HG03575 (cell line): ENCODE data around the gene VPS41.

ENCODE experiments used
- ATAC-seq: cut with Tn5 transposase; IDR thresholded peaks from one replicate; pipeline ENCODE4 v1.9.1; 2021; ENCODE audit not compliant: unreplicated experiment, insufficient number of reproducible peaks, low FRiP score; ENCODE audit errors: extremely low read depth

Gene VPS41

DNA sequence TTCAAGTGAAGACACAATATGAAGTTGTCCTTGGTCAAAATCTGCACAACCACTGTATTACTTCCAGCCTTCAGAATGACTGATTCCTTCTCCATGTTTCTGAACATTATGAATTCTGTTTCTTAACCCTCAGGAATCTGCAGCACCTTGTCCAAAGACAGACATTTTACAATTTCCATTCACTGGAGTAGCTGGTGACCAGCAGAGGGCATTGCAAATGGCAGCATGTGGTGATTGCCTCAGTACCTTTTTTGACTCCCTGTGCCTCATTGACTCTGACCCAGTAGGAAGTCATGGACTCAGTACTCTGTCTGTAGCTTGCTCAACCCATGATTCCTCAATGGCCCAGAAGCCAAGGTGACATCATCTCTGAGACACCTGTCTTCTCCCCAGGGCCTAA lies 879 bp upstream of the VPS41 start:
- no peak for ATAC-seq

DNA sequence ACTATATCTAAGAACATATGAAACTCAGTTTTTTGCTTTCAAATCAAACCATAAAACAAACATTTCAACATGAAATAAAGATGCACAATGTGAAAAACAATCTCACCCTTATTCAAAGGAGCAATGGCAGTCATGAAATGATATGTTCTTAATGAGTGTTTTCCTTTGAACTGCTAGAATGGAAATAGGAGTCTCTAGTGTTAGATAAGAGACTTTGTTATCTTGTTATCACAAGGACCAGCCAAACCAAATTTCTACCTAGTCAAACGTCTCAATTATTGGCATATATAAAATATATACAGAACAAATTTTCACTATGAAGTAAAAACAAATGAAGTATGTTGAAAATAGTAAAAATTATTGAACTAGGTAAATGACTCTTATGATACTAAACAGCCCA lies 1.2 kb downstream of the VPS41 start:
- ATAC-seq, result no peak

DNA sequence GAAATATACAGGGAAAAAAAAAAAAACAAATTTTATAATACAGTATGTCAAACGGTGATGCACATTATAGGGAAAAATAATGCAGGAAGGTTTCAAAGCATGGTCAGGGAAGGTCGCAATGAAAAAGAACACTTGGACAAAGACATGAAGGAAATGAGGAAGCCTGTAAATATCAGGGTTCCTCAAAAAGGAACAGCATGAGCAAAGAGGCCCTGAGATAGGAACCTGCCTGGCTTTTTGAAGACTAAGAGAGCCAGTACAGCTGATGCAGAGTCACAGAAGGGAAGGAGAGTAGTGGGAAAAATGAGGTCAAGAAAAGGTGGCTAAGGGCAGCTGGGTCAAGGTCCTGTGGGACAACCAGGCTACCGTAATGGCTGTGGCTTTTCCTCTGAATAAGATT lies 1.9 kb downstream of the VPS41 start:
- no peak for ATAC-seq

DNA sequence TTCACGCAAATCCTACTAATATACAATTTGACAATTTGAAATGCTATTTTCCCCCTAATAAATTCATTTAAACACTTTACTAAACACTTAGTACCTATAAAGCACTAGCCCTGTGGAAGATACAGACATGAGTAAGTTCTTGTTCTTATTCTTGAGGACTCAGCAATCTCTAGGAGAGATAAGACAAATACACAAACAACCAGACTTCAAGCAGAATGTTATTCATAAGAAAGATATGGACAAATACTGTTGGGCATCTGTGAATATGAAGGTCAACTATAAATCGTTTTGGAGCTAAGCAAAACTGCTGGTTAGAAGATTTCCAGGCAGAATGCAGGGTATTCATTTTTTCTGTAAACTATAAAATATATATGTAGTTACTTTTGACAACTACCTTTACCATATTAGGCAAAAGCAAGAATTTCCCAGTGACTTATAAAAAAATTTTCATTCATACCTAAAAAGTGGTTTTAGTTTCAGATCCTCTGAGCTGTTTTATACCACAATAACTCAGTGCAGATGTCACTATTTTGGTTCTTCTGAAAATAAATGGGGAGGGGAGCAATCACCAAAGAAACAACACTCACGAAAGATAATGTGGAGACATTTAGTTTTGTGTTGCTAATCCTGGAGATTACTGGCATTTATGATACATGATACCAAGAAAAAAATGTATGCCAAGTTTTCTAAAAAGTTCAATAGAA lies 3.8 kb downstream of the VPS41 start:
- peak; percentile 46 for ATAC-seq

DNA sequence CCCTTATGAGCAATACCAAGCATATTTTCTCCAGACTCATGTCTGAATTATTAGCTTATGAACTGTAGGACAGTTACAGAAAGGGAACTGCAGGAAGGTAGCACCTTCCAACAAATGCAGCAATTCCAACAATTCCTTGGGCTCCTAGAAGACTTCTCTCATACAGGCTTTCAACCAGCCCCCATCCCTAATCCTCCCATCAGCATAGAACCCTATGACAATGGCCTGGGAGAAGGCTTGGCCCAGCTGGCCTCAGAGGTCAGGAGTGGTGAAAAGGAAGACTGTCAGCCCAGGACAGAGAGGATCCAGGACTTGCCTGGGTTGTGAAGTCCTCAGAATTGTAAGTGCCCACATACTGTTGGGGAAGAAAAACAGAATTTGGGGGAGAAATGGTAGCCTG lies 5.9 kb downstream of the VPS41 start:
- no peak for ATAC-seq

DNA sequence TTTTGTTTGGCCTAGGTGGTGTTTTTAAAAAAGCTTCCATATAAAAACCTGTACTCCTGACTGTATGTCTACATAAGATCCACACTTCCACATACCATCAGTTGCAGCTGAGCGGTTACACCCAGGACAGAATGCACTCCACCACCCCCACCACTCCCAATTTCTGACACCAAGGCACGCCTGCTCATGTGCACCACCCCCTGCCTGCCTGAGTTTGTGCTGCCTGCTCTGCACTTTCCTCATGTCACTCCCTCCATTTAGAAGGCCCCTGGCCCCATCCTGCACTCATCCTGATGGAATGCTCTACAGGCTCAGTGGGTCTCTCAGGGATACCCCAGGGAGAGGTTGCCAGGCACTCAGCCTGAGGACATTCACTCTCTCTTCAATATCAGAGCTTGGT lies 6.5 kb downstream of the VPS41 start:
- no peak for ATAC-seq

DNA sequence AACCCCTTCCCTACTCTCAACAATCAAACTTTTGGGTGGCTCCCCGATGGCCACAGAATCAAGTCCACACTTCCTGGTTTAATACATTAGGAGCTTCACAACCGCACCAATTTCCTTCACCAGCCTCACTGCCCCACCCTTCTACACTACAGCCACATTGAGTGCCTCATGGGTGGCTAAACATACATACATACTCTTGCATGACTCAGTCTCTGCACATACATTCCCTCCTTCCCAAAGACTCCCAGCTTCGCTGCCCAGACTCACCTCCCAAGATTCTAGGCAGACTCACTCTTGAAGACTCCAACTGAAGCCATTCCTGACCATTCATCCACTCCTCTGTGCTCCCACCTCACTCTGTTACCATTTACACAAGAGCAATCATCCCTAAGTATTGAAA lies 15.9 kb downstream of the VPS41 start:
- no peak for ATAC-seq

DNA sequence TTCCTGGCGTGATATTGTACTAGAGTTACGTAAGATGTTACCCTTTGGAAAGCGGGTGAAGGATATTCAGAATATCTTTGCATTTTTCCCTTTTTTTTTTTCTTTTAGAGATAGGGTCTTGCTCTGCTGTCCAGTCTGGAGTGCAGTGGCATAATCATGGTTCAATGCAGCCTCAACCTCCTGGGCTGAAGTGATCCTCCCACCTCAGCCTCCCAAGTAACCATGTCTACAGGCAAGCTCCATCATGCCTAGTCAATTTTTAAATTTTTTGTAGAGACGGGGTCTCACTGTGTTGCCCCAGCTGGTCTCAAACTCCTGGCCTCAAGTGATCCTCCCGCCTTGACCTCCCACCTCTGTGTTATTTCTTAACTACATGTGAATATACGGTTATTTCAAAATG lies 18.4 kb downstream of the VPS41 start:
- ATAC-seq, result no peak

DNA sequence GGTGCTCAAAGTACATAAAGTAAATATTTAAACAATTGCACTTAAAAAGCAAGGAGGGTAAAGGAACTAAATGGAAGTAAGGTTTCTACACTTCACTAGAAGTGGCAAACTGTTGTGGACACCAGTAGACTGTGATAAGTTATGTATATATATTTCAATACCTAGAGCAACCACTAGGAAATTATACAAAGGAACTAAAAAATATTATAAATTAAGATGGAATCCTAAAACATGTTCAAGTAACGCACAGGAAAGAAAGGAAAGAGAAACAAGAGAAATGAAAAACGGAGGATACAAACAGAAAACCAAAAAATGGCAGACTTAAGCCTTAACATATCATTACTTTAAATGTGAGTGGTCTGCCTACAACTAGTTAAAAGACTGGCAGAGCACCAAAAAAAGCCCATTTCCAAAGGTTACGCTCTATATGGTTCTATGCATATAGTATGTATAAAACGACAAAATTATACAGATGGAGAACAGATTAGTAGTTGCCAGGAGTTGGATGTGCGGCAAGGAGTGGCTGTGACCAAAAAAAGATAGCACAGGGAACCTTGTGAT lies 19.0 kb downstream of the VPS41 start:
- no peak for ATAC-seq

DNA sequence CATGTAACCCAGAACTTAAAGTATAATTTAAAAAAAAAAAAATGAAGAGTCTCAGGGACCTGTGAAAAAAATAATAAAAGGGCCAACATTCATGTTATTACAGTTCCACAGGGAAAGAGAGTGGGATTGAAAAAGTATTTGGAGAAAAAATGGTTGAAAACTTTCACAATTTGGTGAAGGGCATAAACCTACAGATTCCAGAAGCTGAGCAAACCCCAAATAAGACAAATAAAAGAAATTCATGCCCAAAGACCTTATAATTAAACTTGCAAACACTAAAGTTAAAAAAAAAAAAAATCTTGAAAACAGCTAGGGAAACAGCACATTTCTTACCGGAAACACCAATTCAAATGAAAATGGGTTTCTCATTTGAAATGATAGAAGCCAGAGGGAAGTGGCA lies 19.9 kb downstream of the VPS41 start:
- no peak for ATAC-seq

DNA sequence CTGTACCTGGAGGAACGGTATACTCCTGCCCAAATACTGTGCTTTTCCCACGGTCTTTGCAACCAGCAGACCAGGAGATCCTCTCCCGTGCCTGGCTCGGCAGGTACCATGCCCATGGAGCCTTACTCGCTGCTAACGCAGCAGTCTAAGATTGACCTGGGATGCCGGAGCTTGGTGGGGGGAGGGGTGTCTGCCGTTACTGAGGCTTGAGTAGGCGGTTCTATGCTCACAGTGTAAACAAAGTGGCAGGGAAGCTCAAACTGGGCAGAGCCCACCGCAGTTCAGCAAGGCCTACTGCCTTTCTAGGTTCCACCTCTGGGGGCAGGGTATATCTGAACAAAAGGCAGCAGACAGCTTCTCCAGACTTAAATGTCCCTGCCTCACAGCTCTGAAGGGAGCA lies 22.7 kb downstream of the VPS41 start:
- ATAC-seq, result no peak

DNA sequence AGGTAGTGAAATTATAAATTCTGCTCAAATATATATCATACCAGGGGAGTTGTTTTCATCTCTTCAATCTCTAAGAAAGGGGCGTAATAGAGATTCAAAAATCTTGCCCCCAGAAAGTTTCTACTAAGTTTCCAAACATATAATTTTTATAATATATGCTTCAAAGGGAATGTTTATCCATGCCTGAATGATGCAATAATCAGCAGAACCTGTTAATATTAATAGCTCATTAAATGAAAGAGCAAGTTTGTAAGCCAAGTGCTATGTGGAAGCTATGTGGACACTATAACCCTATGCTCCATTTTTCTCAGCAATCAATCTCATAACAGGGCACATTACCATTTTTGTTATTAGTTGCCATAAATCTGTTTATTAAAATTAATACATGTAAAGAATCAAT lies 25.3 kb downstream of the VPS41 start:
- ATAC-seq, result no peak

DNA sequence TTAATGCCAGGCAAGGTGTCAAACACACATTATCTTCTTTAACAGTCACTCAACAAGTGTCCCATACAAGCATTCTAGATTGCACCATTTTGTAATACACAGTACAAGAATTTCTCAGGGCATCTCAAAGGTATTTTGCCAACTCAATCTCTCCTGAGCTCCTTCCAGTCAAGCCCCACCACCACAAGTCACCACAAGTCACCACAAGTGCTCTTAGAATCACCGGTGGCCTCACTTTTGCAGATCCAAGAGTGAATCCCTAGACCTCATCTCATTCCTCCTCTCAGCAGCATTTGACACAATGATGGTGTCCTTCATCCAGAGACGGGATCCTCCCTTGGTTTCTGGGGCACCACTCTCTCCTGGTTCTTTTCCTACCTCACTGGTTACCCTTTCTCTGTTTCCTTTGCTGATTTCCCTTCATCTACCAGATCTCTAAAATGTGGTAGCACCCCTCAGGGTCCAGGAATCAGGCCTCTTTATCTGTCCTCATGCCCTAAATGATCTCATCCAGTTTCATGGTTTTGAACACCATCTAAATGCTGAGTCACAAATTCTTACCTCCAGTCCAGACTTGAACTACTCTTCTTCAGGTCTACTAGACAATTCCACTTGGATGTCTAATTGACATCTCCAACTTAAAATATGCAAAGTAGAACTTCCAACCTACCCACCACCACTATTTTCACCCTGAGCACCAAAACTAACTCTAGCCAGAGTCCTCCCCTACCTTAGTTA lies 26.9 kb downstream of the VPS41 start:
- ATAC-seq, result no peak

DNA sequence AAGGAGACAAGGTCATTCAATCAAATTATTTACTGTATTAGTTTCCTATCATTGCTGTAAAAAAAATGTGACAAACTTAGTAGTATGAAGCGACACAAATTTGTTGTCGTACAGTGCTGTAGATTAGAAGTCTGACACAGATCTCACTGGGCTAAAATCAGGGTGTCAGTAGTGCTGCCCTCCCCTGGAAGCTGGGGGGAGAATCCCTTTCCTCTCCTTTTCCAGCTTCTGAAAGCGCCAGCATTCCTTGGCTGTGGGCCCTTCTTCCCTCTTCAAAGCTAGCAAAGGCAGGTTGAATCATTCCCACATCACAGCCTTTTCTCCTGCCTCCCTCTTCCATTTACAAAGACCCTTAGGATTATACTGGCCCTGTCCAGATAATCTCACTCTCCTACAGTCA lies 28.0 kb downstream of the VPS41 start:
- no peak for ATAC-seq

DNA sequence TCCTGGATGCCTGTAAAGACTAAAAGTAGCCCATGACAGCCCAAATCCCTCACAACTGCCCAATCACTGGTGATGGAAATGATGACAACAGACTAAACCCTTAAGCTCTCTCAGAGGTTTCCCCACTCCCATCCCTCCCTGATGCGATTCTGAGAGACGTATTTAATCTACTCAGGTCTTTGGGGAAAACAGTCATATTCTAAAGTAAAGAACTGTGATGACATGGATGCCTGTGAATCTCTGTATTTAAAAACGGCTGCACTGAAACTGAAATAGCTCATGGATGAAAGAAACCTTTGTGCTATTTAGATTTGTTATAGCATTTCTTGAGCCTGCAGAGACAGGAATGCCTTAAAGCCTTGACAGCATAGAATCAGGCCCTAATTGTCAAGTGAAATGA lies 28.5 kb downstream of the VPS41 start:
- ATAC-seq, result no peak

DNA sequence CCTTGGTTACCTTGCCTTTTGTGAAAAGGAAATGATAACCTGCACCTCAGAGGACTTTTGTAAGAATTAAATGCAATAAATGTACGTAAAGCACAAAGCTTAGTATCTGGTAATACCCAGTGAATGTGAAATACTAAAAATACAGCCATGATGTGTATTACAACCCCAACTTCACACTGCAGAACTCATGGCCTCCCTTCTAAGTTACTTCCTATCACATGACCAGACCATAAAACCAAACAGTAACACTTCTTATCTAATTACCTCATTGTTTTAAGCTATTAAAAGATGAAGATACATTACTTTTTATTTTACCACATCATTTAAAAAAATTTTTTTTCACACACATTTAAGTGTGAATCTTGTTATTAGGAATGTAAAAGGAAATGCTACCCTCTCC lies 29.0 kb downstream of the VPS41 start:
- no peak for ATAC-seq

DNA sequence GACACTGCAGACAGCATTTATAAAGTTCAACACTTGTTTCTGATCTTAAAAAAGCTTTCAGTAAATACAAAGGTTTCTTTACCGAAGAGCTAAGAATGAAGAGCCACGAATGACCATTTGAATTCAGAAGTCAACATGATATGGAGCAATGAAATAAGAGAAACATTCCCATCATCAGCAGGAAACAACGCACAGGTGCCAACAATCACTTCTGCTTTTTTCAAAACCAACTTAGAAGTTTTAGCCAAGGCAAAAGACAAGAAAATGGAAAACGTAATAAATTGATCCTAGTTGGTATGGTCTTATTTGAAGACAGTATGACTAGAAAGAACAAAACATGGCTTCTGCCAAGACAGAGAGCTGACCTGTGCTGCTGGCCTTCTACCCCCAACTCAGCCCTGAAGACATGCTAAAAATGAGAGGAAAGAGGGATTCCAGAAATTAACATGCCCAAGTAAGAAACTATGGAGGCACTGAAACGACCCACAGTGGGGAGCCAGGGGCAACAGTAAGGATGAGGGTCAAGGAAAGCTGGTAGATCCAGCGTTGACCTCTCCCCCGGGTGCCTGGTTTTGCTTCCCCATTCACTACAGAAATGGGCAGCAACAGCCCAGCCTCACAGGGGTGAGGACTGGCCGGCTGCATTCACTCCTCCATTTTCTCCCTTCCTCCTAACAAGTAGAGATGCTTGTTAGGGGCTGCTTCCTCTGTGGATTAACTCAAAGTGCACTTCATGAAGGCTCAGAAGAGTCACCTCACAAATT lies 30.1 kb downstream of the VPS41 start:
- ATAC-seq, result no peak

DNA sequence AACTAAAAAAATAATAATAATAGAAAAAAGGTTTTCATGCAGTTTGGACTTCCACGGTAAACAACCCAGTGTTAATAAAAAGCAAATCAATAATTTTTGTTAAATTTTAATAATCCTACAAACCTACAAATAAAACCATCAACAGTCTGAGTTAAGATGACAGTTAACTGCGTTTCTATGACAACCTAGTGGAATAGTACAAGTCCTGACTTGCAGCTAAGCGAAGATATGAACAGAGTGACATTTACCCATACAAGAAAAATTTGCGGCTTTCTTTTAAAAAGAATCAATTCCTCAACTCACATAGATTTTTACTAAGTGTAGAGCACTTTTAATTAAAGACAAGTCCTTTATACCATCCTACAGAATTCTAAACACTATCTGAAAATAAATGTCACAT lies 35.6 kb downstream of the VPS41 start:
- ATAC-seq, result no peak

DNA sequence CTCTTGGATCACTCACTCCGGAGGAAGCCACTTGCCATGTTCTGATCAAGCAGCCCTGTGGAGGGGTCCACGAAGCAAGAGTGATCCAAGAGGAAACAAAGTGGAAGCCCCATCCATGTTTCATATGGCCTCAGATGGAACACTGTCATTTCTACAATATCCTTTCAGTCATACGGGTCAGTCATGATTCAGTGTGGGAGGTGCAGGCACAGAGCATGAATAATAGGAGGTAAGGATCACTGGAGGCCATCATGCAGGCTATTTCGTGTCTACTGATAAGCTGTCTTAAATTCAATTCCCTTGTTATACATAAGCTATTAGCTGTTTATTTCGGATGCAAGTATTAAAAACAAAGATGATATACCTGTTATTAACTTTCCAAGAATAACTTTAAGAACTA lies 36.8 kb downstream of the VPS41 start:
- ATAC-seq, result no peak

DNA sequence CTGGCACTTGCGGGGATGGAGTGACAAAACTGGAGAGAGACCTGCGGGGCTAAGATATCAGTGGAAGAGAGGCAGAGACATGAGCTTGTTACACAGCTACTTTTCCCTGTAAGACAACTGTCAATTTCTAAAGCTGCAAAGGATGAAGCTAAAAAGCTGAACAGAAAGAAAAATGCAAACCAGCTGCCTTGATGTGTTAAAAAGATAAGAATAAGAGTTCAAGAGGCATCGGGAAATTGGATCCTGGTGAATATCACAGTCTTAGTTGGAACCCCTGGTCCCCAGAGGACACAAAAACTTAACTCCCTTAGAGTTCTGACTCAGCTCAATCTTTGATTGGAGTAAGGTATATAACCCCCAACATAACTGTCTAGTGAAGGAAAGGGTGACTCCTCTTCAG lies 38.8 kb downstream of the VPS41 start:
- ATAC-seq, result no peak
